ENCODE results near the gene ZC3H11A. TPM values are rescaled to one million over a fixed set of nuclear protein-coding genes. Genes with fewer than 3 reads are reported as not detected.

Gene ZC3H11A
- polyA plus RNA-seq, 1 donor (not counting 4 experiments of a cell fraction or from before 2014, with no cell fraction given), result 83.4 TPM

DNA sequence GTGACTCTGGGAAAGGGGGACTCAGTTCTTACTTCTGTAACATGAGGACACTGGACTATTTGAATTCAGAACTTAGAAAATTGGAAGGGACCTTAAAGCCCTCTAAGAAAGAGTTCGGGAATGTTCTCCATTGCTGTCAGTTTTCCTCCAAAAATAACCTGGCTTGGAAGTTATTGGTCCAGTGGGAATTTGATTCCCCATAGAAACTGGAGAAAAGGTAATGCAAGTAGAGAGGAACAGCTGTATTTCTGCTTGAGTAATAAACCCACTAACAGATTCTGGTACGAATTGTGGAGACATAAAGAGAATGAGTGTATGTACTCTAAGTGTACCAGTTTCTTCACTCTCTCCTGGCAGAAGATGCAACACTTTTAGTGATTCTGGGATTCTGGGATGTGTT lies 1.8 kb downstream of the ZC3H11A start:
- H3K79me2 ChIP-seq (ENCODE audit: control insufficient read depth, insufficient read depth, low read length), result peaks cover 62% of the 10 kb centered on the region
- DNase-seq (ENCODE audit: low read depth, low spot score), result no peak
- peaks cover 40% of the 10 kb centered on the region for H3K4me1 ChIP-seq (ENCODE audit: control insufficient read depth, extremely low read depth, insufficient read depth, low read length)
- peak overlapping the region; percentile 98 for H3K27ac ChIP-seq (ENCODE audit: control insufficient read depth, insufficient read depth, low read length)
- H3K9ac ChIP-seq (ENCODE audit: control insufficient read depth, extremely low read depth, insufficient read depth, low read length), result peak overlapping the region; percentile 98
- dilution Hi-C loops (cut with MboI; ENCODE audit: extremely low pct_ligation_motif_present, low sequenced_read_pairs), result loop anchor here (10.0 kb wide), 1 partner anchor 72 kb away; no protein-coding TSS in a partner anchor
- H3K36me3 ChIP-seq (ENCODE audit: control insufficient read depth in 2 of 2, extremely low read depth in 1 of 2, insufficient read depth in 2 of 2, low read length in 2 of 2), result peaks cover 6 to 24% of the 10 kb centered on the region in 2 experiments
- peaks cover 3% of the 10 kb centered on the region for H3K9me1 ChIP-seq (ENCODE audit: control insufficient read depth, extremely low read depth, insufficient read depth, low read length)
- peak overlapping the region; percentile 60 to 79 (median 76) for H3K4me3 ChIP-seq (ENCODE audit: control insufficient read depth in 2 of 3, extremely low read depth in 1 of 3, insufficient read depth in 2 of 3, low read depth in 1 of 3, low read length in 3 of 3)
- H3K4me2 ChIP-seq (ENCODE audit: control insufficient read depth, extremely low read depth, insufficient read depth, low read depth, low read length), result peak overlapping the region; percentile 93
- H3K9me3 ChIP-seq (ENCODE audit: control insufficient read depth, low read depth, low read length), result no peaks in the 10 kb centered on the region
- no peak for FAIRE-seq
- H3K27me3 ChIP-seq (ENCODE audit: control insufficient read depth, extremely low read depth, insufficient read depth, low read length), result no peaks in the 10 kb centered on the region
- no peak for TF ChIP-seq EZH2 (IDR thresholded peaks at IDR 0.05; ENCODE audit: low read length)
- TF ChIP-seq, protein P1, sequence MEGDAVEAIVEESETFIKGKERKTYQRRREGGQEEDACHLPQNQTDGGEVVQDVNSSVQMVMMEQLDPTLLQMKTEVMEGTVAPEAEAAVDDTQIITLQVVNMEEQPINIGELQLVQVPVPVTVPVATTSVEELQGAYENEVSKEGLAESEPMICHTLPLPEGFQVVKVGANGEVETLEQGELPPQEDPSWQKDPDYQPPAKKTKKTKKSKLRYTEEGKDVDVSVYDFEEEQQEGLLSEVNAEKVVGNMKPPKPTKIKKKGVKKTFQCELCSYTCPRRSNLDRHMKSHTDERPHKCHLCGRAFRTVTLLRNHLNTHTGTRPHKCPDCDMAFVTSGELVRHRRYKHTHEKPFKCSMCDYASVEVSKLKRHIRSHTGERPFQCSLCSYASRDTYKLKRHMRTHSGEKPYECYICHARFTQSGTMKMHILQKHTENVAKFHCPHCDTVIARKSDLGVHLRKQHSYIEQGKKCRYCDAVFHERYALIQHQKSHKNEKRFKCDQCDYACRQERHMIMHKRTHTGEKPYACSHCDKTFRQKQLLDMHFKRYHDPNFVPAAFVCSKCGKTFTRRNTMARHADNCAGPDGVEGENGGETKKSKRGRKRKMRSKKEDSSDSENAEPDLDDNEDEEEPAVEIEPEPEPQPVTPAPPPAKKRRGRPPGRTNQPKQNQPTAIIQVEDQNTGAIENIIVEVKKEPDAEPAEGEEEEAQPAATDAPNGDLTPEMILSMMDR (optimal IDR thresholded peaks at IDR 0.05 in 1 of 3, IDR thresholded peaks at IDR 0.05 in 1 of 3, conservative IDR thresholded peaks at IDR 0.05 in 1 of 3; ENCODE audit: extremely low read depth in 1 of 3, insufficient read depth in 2 of 3, low read length in 3 of 3), result no peak
- H4K20me1 ChIP-seq (ENCODE audit: control insufficient read depth, extremely low read depth, insufficient read depth, low read length), result peaks cover 9% of the 10 kb centered on the region
- no peak overlapping the region for H2AFZ ChIP-seq (ENCODE audit: control insufficient read depth, low read length)

GRCh38 chr1:203797948-203798655 lies 2.7 kb downstream of the ZC3H11A start:
- H3K9ac ChIP-seq (ENCODE audit: control insufficient read depth, extremely low read depth, insufficient read depth, low read length), result no peak overlapping the region
- peak overlapping the region in 1 of 3 experiments; percentile 60 for H3K4me3 ChIP-seq (ENCODE audit: control insufficient read depth in 2 of 3, extremely low read depth in 1 of 3, insufficient read depth in 2 of 3, low read depth in 1 of 3, low read length in 3 of 3)

More at GRCh38 chr1:203797948-203798655, 2.7 kb downstream of the ZC3H11A start:
- TF ChIP-seq, protein P1 (optimal IDR thresholded peaks at IDR 0.05 in 1 of 3, IDR thresholded peaks at IDR 0.05 in 1 of 3, conservative IDR thresholded peaks at IDR 0.05 in 1 of 3; ENCODE audit: extremely low read depth in 1 of 3, insufficient read depth in 2 of 3, low read length in 3 of 3), result peak; percentile 55 to 68 (median 56)
- TF ChIP-seq EZH2 (IDR thresholded peaks at IDR 0.05; ENCODE audit: low read length), result no peak
- Histone ChIP-seq H3K4me2 (ENCODE audit: control insufficient read depth, extremely low read depth, insufficient read depth, low read depth, low read length) (peak overlapping the region; percentile 93), H2AFZ (ENCODE audit: control insufficient read depth, low read length) (no peak overlapping the region), H3K4me1 (ENCODE audit: control insufficient read depth, extremely low read depth, insufficient read depth, low read length) (peaks cover 40% of the 10 kb centered on the region), H3K27me3 (ENCODE audit: control insufficient read depth, extremely low read depth, insufficient read depth, low read length) (no peaks in the 10 kb centered on the region), H3K27ac (ENCODE audit: control insufficient read depth, insufficient read depth, low read length) (peak overlapping the region; percentile 19), H4K20me1 (ENCODE audit: control insufficient read depth, extremely low read depth, insufficient read depth, low read length) (peaks cover 9% of the 10 kb centered on the region), H3K79me2 (ENCODE audit: control insufficient read depth, insufficient read depth, low read length) (peaks cover 68% of the 10 kb centered on the region), H3K36me3 (ENCODE audit: control insufficient read depth in 2 of 2, extremely low read depth in 1 of 2, insufficient read depth in 2 of 2, low read length in 2 of 2) (peaks cover 6 to 24% of the 10 kb centered on the region in 2 experiments), H3K9me1 (ENCODE audit: control insufficient read depth, extremely low read depth, insufficient read depth, low read length) (peaks cover 3% of the 10 kb centered on the region), H3K9me3 (ENCODE audit: control insufficient read depth, low read depth, low read length) (no peaks in the 10 kb centered on the region)
- peak; percentile 70 for FAIRE-seq
- peak; percentile 81 for DNase-seq (ENCODE audit: low read depth, low spot score)
- dilution Hi-C loops (cut with MboI; ENCODE audit: extremely low pct_ligation_motif_present, low sequenced_read_pairs), result loop anchor here (10.0 kb wide), 1 partner anchor 73 kb away; no protein-coding TSS in a partner anchor

Data from keratinocyte (primary cell).